Activated T-cell treated with anti-CD3 and anti-CD28 coated beads, Interleukin-2, amount 50 U/mL, for 4 hours (primary cell): ENCODE measurements around the gene MAST4. TPM values are rescaled to one million over a fixed set of nuclear protein-coding genes. Genes with fewer than 3 reads are reported as not detected.
A peak's percentile ranks its signal among the peaks of the same experiment; 100 is the strongest.

Experiments
- ATAC-seq, 2 donors: fragments of 200-7000 bp; cut with Tn5 transposase; one replicate each; pipeline ENCODE4 v1.10.0; 2021
- DNase-seq: peaks from one replicate; pipeline ENCODE4 v3.0.0-alpha.2; 2020
- H3K27me3 Mint-ChIP-seq: one replicate; pipeline ENCODE4 v1.8.0; 2021; ENCODE audit warnings: low read depth, mixed read lengths
- H3K36me3 Mint-ChIP-seq: one replicate; pipeline ENCODE4 v1.8.0; 2022; ENCODE audit warnings: mixed read lengths; ENCODE audit not compliant: insufficient read depth
- H3K4me1 Mint-ChIP-seq: one replicate; pipeline ENCODE4 v1.8.0; 2021; ENCODE audit warnings: low read depth, mixed read lengths
- H3K4me3 Mint-ChIP-seq: one replicate; pipeline ENCODE4 v1.8.0; 2021; ENCODE audit warnings: mild to moderate bottlenecking, moderate library complexity, mixed read lengths
- H3K9me3 Mint-ChIP-seq: one replicate; pipeline ENCODE4 v1.8.0; 2021; ENCODE audit warnings: mixed read lengths
- total RNA-seq, 3 donors: library from RNA; stranded (reverse); gene quantifications; one replicate each; pipeline ENCODE4 v1.2.1, GENCODE V29; 2021

MAST4 gene
- total RNA-seq, 3 donors from 2014 or later: 9.5 to 16.5 (median 15.5) TPM

DNA sequence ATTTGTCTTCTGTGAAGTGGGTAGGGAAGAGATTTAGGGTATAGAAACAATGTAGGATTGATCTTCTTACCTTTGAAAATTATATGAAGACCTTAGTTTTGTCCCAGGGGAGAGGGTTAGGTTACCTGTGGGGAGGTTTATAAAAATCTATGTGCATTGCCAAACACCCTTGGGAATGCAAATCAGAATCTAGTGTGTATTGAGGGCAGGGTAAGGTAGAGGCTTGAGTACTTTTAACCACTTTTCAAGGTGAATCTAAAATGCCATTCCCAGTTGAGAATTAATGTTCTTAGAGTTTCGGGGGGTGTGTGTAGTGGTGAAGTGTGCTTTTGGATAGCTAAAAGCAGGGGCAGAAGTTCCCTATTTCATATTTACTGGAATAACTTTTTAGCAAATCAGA, 312.0 kb downstream of the MAST4 start:
- H3K27me3 Mint-ChIP-seq: peaks cover 2% of the 10 kb centered on the region
- no peaks in the 10 kb centered on the region for H3K4me1 Mint-ChIP-seq
- ATAC-seq (no peak), DNase-seq (no peak)
- H3K36me3 Mint-ChIP-seq: no peaks in the 10 kb centered on the region
- H3K9me3 Mint-ChIP-seq: no peaks in the 10 kb centered on the region
- H3K4me3 Mint-ChIP-seq: no peak overlapping the region

DNA sequence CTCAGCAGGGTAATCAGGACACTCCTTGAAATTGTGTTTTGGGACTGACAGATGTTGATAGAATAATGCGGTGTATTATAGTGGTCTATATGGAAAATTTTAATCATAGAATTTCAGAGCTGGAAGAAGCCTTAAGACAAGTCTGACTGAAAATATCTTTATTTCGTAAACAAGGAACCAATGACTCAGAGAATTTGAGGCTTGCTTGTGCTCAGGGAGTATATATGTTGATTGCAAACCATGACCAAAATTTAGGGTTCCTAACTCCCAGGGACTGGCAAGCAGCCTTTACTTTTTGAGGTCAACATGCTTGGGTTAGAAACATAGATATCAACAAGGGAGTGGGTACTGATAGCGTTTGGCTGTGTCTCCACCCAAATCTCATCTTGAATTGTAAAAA, 313.2 kb downstream of the MAST4 start:
- no peaks in the 10 kb centered on the region for H3K36me3 Mint-ChIP-seq
- H3K4me3 Mint-ChIP-seq: no peak overlapping the region
- ATAC-seq (no peak), DNase-seq (no peak)
- peaks cover under 1% of the 10 kb centered on the region for H3K27me3 Mint-ChIP-seq
- no peaks in the 10 kb centered on the region for H3K4me1 Mint-ChIP-seq
- H3K9me3 Mint-ChIP-seq: no peaks in the 10 kb centered on the region

DNA sequence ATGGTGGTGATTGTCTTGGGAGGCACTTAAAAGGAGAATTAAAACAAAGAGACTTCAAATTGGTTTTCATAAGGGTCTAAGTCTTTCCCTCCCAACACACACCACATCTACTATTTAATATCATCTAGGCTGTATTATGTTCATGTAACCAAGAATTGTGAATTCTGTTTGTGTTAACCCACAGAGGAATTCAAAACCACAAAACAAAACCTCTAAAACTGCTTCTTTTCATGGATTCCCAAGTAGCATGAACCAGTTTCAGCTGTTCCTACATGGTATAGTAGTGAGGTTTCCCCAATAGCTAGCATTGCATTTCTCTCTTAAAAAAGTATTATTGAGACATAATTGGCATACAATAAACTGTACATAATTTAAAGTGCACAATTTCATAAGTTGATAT, 316.6 kb downstream of the MAST4 start:
- Mint-ChIP-seq H3K4me3 (no peak overlapping the region), H3K9me3 (no peaks in the 10 kb centered on the region), H3K36me3 (no peaks in the 10 kb centered on the region), H3K27me3 (no peaks in the 10 kb centered on the region), H3K4me1 (no peaks in the 10 kb centered on the region)
- ATAC-seq (no peak), DNase-seq (no peak)

DNA sequence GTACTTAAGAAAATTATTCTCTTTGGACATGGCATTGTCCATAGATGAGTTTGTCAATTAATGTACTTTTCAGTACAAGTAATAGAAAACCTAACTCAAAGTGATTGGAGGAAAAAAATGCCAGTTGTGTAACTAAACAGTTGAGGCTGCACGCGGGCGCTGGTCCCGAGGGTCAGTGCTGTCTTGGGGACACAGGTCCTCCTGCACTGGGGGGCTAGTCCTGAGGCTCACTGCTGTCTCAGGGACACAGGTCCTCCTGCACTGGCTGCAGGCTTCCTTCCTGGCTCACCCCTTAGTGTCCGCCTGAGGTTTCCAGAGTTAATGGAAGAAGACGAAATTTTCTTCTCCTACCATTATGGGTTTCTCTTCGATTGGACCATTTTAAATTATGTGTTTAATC, 319.3 kb downstream of the MAST4 start:
- Mint-ChIP-seq H3K4me1 (no peaks in the 10 kb centered on the region), H3K9me3 (no peaks in the 10 kb centered on the region), H3K36me3 (no peaks in the 10 kb centered on the region), H3K27me3 (no peaks in the 10 kb centered on the region), H3K4me3 (no peak overlapping the region)
- DNase-seq (no peak), ATAC-seq (no peak)

DNA sequence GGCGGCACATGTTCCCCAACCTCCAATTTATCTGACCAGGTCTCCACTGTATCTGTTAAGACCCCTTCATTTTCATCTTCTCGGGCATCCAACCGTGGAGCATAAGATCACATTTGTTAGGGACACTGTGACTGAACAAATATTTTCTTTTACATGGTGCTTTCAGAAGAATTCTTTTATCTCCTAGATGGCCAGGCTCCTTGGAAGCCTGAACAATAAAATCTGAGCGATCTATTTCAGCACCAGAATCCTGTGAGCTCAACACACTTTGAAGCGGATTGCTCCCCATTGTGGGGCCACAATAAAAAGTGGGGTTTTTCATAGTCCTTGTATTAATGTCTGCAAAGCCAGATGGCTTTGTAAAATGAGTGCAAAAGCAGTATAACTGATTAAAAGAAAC, 326.7 kb downstream of the MAST4 start:
- no peaks in the 10 kb centered on the region for H3K4me1 Mint-ChIP-seq
- H3K9me3 Mint-ChIP-seq: no peaks in the 10 kb centered on the region
- H3K4me3 Mint-ChIP-seq: no peak overlapping the region
- DNase-seq (no peak), ATAC-seq (no peak)
- H3K27me3 Mint-ChIP-seq: peaks cover 2% of the 10 kb centered on the region
- no peaks in the 10 kb centered on the region for H3K36me3 Mint-ChIP-seq

DNA sequence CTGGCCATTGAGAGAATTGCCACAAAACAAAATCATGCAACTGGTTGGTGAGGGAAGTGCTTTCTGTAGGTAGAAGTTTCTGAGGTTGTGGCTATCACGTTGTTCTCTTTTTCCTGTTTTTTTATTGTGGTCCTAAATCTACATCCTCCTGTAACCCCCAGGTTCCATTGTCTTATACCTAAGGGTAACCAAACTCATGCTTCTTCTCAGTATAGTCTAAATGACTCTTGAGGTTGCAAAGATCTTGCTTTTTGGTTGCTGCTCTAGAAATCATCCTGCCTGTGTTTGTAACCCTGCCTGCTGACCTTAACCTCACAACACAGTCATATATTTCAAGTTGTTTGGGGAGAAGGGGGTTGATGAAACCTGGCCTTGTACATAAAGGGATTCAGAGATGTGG, 327.3 kb downstream of the MAST4 start:
- Mint-ChIP-seq H3K9me3 (no peaks in the 10 kb centered on the region), H3K36me3 (no peaks in the 10 kb centered on the region), H3K4me3 (no peak overlapping the region), H3K4me1 (no peaks in the 10 kb centered on the region), H3K27me3 (peaks cover 2% of the 10 kb centered on the region)
- DNase-seq (no peak), ATAC-seq (no peak)

DNA sequence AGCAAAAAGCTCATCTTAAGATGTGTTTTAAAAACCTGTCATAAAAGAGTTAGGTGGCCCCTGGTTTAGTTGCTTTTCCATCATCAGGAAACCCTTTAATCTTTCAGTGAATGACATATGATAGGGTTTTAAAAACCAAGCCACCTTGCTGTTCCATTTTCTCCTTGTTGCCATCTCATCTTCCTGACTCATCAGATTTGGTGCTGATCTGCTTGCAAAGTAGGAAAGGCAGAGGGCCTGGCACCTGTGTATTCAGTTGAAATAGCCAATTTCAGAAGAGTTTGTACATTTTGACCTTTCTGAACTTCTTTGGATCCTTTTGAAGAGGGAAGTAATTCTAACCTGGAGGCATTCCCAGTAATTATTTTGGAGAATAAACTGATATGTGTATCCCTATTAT, 327.7 kb downstream of the MAST4 start:
- H3K4me3 Mint-ChIP-seq: no peak overlapping the region
- no peaks in the 10 kb centered on the region for H3K9me3 Mint-ChIP-seq
- peaks cover 2% of the 10 kb centered on the region for H3K27me3 Mint-ChIP-seq
- no peak for DNase-seq
- ATAC-seq: no peak
- H3K36me3 Mint-ChIP-seq: no peaks in the 10 kb centered on the region
- H3K4me1 Mint-ChIP-seq: no peaks in the 10 kb centered on the region

DNA sequence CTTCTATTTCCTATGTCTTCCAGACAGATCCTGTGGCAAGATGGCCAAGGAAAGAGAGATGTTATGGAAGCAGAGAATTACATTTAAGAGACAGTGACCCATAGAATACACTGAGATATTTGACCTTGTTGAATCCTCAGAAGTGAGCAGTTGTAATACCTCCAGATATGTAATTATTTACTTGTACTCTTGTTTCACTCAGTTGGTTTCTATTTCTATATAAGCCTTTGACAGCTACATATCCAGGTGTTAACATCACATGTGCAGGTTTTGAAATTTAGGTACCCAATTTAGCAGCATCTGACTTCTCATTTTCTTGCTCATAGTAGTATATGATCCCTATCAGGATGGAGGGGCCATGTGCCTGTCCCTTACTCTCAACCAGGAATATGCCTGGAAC, 330.9 kb downstream of the MAST4 start:
- Mint-ChIP-seq H3K4me3 (no peak overlapping the region), H3K9me3 (no peaks in the 10 kb centered on the region), H3K4me1 (no peaks in the 10 kb centered on the region), H3K27me3 (peaks cover 2% of the 10 kb centered on the region), H3K36me3 (no peaks in the 10 kb centered on the region)
- no peak for DNase-seq
- no peak for ATAC-seq

DNA sequence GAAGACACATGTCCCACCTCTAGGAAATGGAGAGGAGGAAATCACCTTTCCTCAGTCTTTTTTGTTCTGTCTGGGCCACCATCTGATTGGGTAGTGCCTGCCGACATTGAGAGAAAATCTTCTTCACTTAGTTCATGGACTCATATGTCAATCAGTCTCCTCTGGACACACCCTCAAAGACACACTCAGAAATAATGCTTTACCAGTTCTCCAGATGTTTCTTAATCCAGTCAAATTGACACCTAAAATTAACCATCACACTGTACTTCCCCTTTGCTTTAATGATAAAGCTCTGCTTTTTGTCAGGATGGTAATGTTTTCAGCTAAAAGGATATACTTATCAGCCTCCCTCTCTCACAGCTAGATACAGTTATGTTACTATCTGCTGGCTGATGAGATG, 333.1 kb downstream of the MAST4 start:
- ATAC-seq (no peak), DNase-seq (no peak)
- Mint-ChIP-seq H3K4me1 (no peaks in the 10 kb centered on the region), H3K27me3 (peaks cover 2% of the 10 kb centered on the region), H3K9me3 (no peaks in the 10 kb centered on the region), H3K36me3 (no peaks in the 10 kb centered on the region), H3K4me3 (no peak overlapping the region)

DNA sequence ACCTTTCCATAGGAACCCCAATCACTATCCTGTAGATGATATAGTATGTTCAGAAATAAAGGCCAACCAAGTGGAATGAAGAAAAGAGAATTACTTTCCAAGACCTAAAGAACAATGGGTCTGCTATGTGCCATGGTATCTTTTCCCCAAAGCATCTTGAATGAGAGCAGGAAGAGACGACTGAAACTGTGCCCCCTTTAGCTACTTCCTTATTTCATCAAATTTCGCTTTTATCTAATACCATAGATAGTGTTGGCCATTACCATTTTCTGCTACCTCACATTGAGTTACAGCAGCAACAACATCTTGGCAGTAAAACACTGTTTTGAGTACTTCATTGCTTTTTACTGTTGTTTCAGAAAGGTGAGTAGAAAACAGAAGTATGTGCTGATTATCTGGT, 333.8 kb downstream of the MAST4 start:
- DNase-seq (no peak), ATAC-seq (no peak)
- H3K4me3 Mint-ChIP-seq: no peak overlapping the region
- no peaks in the 10 kb centered on the region for H3K4me1 Mint-ChIP-seq
- H3K9me3 Mint-ChIP-seq: no peaks in the 10 kb centered on the region
- no peaks in the 10 kb centered on the region for H3K36me3 Mint-ChIP-seq
- H3K27me3 Mint-ChIP-seq: peaks cover 2% of the 10 kb centered on the region

DNA sequence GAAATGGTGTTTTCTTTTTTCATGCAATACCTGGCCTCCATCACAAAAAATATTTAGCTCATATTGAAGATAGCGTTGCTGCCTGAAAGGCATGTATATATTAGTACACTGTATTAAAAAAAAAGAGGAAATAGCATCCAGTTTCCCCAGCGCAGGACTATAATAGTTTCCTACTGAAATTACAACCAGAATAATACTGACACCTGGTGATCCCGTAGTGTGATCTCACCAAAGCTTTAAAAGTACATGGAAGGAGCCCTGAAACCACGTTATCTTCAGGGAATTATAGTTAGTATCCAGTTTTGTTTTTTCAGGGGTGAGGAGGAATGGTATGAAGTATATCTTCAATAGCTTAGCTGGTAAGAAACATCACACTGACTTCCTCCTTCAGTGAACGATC, 335.5 kb downstream of the MAST4 start:
- Mint-ChIP-seq H3K4me3 (no peak overlapping the region), H3K9me3 (no peaks in the 10 kb centered on the region), H3K36me3 (no peaks in the 10 kb centered on the region), H3K4me1 (no peaks in the 10 kb centered on the region), H3K27me3 (peaks cover 7% of the 10 kb centered on the region)
- DNase-seq (no peak), ATAC-seq (no peak)

DNA sequence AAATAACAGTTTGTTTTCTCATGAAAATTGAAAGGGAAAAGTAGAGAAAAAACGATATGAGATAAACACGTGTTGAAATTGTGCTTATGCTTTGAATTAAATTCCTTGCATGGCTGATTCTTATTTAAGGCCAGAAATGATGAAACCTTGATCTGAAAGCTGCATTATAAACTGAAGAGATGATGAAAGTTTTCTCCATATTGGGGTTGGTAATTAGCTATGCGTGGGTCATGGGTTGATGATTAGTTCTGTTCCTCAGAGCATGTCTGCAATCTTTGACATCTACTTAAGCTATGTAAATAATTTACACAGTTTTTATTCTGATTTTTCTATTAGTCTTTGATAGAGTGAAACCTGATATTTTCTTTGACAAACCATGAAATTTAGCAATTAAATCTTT, 336.3 kb downstream of the MAST4 start:
- Mint-ChIP-seq H3K4me3 (no peak overlapping the region), H3K27me3 (peaks cover 7% of the 10 kb centered on the region), H3K4me1 (no peaks in the 10 kb centered on the region), H3K36me3 (no peaks in the 10 kb centered on the region), H3K9me3 (no peaks in the 10 kb centered on the region)
- ATAC-seq (no peak), DNase-seq (no peak)

DNA sequence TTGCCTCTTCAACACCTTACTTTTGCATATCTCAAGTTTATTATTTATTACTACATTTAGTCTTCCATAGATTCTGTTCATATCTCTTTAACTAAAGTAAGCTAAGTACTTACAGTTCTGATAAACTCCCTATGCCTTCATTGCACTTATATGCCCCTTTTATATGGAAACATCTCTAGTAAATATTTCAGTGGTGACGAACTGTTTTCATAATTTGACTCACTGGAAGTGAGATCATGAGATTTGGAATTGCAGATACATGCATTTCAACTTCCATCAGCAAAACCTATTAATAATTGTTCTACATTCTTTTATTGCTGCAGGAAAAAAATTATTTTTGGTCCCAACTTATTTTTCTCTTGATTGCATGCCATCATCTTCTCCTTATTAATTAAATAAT, 336.9 kb downstream of the MAST4 start:
- Mint-ChIP-seq H3K9me3 (no peaks in the 10 kb centered on the region), H3K27me3 (peaks cover 7% of the 10 kb centered on the region), H3K4me1 (no peaks in the 10 kb centered on the region), H3K4me3 (no peak overlapping the region), H3K36me3 (no peaks in the 10 kb centered on the region)
- no peak for ATAC-seq
- DNase-seq: no peak

DNA sequence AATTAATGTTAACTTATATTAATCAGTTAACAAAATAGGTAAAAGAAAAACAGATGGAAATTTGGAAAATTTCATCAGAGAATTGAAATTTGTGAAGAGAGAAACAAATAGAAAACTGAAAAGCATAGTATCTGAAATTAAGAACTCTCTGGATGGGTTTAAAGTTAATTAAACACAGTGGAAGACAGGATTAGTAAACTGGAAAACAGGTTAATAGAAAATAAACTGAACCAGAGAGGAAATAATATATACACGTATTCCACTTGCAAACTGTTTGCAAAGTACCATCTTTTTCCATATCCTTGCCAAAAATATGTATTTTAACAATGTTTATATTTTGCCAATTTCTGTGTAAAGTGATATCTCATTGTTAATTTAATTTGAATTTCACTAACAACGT, 342.9 kb downstream of the MAST4 start:
- Mint-ChIP-seq H3K4me3 (no peak overlapping the region), H3K9me3 (peaks cover 4% of the 10 kb centered on the region), H3K36me3 (no peaks in the 10 kb centered on the region), H3K27me3 (peaks cover 13% of the 10 kb centered on the region), H3K4me1 (no peaks in the 10 kb centered on the region)
- no peak for ATAC-seq
- DNase-seq: no peak

DNA sequence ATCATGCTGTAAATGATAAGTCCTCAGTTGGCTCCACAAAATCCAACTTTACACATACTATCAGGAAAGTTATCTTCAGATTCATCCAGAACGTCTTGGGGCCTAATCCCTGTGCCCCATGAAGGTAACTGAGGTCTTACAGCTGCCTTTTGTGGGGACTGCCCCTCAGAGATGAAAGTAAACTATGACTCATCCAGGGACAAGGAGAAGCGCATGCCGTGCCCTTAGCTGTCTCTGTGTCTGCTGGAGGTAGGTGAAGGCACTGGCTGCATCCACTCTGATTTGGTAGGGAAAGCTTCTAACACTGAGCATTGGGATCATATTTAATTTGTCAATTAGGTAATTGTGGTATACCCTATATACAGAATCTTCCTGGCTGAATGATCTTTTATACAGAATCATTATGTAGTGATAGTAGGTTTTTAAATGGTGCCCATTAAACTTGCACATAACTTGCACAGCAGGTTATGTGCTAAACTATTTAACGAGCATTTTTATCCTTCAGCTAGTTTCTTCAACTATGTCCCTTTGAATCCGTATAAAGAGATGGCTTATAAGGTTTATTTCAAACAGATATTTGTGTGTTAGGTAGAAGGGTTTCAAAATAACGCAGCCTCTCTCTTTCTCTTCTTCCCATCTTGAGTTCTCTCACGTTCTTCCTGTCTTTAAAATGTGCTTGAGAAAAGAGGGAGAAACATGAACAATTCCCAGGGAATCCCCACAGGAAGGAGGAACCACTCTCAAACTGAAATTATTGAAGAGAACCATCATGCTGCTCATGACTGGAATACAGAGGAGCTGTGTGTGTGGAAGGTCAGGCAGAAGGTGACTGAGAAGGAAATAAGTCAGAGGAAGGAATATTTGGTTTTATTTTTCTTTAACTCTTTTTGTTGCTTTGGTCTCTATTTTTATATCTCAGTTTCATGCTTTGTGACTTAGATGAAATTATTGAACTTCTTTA, 349.5 kb downstream of the MAST4 start:
- Mint-ChIP-seq H3K36me3 (no peaks in the 10 kb centered on the region), H3K4me3 (no peak overlapping the region), H3K9me3 (peaks cover 4% of the 10 kb centered on the region), H3K4me1 (no peaks in the 10 kb centered on the region), H3K27me3 (peaks cover 8% of the 10 kb centered on the region)
- ATAC-seq: peak; percentile 60 to 67
- DNase-seq: no peak
